Measurements from ENCODE around the gene PAIP2.
A peak's percentile ranks its signal among the peaks of the same experiment; 100 is the strongest.

Gene PAIP2

DNA sequence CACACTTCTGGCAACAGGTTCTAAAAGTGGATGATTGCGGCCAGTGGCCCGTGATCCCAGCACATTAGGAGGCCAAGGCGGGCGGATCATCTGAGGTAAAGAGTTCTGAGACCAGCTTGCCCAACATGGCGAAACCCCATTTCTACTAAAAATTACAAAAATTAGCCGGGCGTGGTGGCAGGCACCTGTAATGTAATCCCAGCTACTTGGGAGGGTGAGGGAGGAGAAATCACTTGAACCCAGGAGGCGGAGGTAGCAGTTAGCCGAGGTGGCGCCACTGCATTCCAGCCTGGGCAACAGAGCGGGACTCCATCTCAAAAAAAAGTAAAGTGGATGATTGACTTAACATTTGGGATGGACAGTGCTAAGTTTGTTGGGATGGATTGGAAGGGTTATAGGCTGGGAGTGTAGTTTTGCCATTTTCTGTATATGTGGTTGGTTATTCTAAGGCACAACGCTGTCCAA, 44.8 kb upstream of the PAIP2 start:
- TF ChIP-seq POLR2AphosphoS5 (IDR thresholded peaks at IDR 0.05; ENCODE audit: low read depth) (no peak), SPI1 (IDR thresholded peaks at IDR 0.05; ENCODE audit: borderline replicate concordance, low read depth) (no peak), REST (IDR thresholded peaks at IDR 0.05; ENCODE audit: insufficient replicate concordance, low read depth) (no peak), GABPA (IDR thresholded peaks at IDR 0.05; ENCODE audit: low read depth) (no peak)
- TF ChIP-seq, protein P1, sequence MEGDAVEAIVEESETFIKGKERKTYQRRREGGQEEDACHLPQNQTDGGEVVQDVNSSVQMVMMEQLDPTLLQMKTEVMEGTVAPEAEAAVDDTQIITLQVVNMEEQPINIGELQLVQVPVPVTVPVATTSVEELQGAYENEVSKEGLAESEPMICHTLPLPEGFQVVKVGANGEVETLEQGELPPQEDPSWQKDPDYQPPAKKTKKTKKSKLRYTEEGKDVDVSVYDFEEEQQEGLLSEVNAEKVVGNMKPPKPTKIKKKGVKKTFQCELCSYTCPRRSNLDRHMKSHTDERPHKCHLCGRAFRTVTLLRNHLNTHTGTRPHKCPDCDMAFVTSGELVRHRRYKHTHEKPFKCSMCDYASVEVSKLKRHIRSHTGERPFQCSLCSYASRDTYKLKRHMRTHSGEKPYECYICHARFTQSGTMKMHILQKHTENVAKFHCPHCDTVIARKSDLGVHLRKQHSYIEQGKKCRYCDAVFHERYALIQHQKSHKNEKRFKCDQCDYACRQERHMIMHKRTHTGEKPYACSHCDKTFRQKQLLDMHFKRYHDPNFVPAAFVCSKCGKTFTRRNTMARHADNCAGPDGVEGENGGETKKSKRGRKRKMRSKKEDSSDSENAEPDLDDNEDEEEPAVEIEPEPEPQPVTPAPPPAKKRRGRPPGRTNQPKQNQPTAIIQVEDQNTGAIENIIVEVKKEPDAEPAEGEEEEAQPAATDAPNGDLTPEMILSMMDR (IDR thresholded peaks at IDR 0.05; ENCODE audit: insufficient read depth, low read length): no peak
- Histone ChIP-seq H3K4me3 (replicated peaks; ENCODE audit: insufficient read depth, low read length) (peak overlapping the region; percentile 8; the same call in 1 of the 2 replicates), H3K27me3 (ENCODE audit: insufficient read depth, poor library complexity, severe bottlenecking) (no peaks in the 10 kb centered on the region), H3K27ac (replicated peaks) (no peak overlapping the region)
- DNase-seq (ENCODE audit: low read depth in 1 of 2, low spot score in 1 of 2): no peak

DNA sequence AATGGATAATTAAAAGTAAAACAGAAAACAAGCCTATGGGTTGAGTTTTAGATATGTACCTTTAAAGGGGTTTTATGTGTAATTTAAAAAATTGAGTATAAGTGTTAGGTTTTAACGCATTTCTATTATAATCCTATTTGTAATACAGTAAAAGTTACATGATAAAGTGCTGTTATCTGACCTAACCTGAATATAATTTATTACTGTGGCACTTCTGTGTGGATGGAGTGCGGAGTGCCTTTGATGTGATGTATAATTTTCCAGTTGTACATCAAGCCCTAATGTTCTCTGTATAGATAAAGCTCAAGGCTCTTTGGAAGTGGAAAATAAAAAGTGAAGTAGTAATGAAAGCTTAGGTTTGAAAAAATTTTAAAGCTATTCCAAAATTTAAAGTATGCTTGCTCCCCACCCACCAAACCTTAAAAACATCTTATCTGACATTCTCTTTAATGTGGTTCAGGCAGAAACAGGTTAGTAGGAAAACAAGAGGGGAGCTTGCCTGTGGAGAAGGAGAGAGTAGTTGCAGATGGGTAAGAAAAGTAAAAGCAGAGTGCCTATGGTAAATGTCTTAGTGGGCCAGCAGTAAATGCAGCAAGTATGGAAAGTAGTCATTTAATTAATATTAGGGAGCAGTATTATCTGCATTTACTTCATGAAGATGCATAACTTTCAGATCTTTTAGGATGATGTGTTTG, 44.1 kb upstream of the PAIP2 start:
- H3K27ac ChIP-seq (replicated peaks): no peak overlapping the region
- H3K27me3 ChIP-seq (ENCODE audit: insufficient read depth, poor library complexity, severe bottlenecking): no peaks in the 10 kb centered on the region
- no peak for TF ChIP-seq REST (IDR thresholded peaks at IDR 0.05; ENCODE audit: insufficient replicate concordance, low read depth)
- TF ChIP-seq POLR2AphosphoS5 (IDR thresholded peaks at IDR 0.05; ENCODE audit: low read depth): no peak
- no peak for TF ChIP-seq SPI1 (IDR thresholded peaks at IDR 0.05; ENCODE audit: borderline replicate concordance, low read depth)
- TF ChIP-seq, protein P1 (IDR thresholded peaks at IDR 0.05; ENCODE audit: insufficient read depth, low read length): no peak
- no peak for TF ChIP-seq GABPA (IDR thresholded peaks at IDR 0.05; ENCODE audit: low read depth)
- no peak overlapping the region for H3K4me3 ChIP-seq (replicated peaks; ENCODE audit: insufficient read depth, low read length)
- no peak for DNase-seq (ENCODE audit: low read depth in 1 of 2, low spot score in 1 of 2)

DNA sequence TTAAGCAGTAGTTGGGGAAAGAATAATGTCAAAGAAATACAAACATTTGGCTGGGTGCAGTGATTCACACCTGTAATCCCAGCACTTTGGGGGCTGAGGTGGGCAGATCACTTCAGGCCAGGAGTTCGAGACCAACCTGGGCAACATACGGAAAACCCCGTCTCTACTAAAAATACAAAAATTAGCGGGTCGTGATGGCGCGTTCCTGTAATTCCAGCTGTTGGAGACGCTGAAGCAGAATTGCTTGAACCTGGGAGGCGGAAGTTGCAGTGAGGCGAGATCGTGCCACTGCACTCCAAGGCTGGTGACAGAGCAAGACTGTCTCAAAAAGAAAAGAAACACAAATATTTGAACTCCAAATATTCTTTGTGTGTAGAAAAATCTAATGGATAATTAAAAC, 43.4 kb upstream of the PAIP2 start:
- H3K4me3 ChIP-seq (replicated peaks; ENCODE audit: insufficient read depth, low read length): no peak overlapping the region
- no peak for TF ChIP-seq POLR2AphosphoS5 (IDR thresholded peaks at IDR 0.05; ENCODE audit: low read depth)
- no peaks in the 10 kb centered on the region for H3K27me3 ChIP-seq (ENCODE audit: insufficient read depth, poor library complexity, severe bottlenecking)
- no peak overlapping the region for H3K27ac ChIP-seq (replicated peaks)
- peak in 1 of 2 experiments; percentile 30 for DNase-seq (ENCODE audit: low read depth in 1 of 2, low spot score in 1 of 2)

- H3K27me3 ChIP-seq (ENCODE audit: insufficient read depth, poor library complexity, severe bottlenecking): no peaks in the 10 kb centered on the region
- TF ChIP-seq POLR2AphosphoS5 (IDR thresholded peaks at IDR 0.05; ENCODE audit: low read depth) (no peak), REST (IDR thresholded peaks at IDR 0.05; ENCODE audit: insufficient replicate concordance, low read depth) (no peak), SPI1 (IDR thresholded peaks at IDR 0.05; ENCODE audit: borderline replicate concordance, low read depth) (no peak), GABPA (IDR thresholded peaks at IDR 0.05; ENCODE audit: low read depth) (no peak)
- TF ChIP-seq, protein P1 (IDR thresholded peaks at IDR 0.05; ENCODE audit: insufficient read depth, low read length): no peak
- H3K27ac ChIP-seq (replicated peaks): no peak overlapping the region
- H3K4me3 ChIP-seq (replicated peaks; ENCODE audit: insufficient read depth, low read length): no peak overlapping the region
- DNase-seq (ENCODE audit: low read depth in 1 of 2, low spot score in 1 of 2): no peak
These were observed 42.2 kb upstream of the PAIP2 start for GRCh38 chr5:139299486-139299885.
